Esophagus squamous epithelium (tissue), 4 donors: ENCODE results near the gene RFC1.
"Not testable (repeated sequence)": the region's sequence is repeated elsewhere in the genome, so short reads cannot be mapped to it uniquely, and the experiment has no call there.

Experiments
- POLR2A ChIP-seq, 4 donors: fragments of 450-650 bp; IDR thresholded peaks; one replicate each; pipeline ENCODE4 v1.6.1; 2017; ENCODE audit warnings: antibody characterized with exemption in 4 of 4, mild to moderate bottlenecking in 4 of 4, moderate library complexity in 3 of 4
- TF ChIP-seq, protein P1 (sequence below), 6 experiments: fragments of 450-650 bp in 4 of 6; fragments of 200-600 bp in 2 of 6; sonication (generic) in 2 of 6; IDR thresholded peaks; one replicate each; pipeline ENCODE4 v1.5.1; 2016 to 2019; ENCODE audit warnings: antibody characterized with exemption in 6 of 6, mild to moderate bottlenecking in 4 of 6, moderate library complexity in 4 of 6

DNA sequence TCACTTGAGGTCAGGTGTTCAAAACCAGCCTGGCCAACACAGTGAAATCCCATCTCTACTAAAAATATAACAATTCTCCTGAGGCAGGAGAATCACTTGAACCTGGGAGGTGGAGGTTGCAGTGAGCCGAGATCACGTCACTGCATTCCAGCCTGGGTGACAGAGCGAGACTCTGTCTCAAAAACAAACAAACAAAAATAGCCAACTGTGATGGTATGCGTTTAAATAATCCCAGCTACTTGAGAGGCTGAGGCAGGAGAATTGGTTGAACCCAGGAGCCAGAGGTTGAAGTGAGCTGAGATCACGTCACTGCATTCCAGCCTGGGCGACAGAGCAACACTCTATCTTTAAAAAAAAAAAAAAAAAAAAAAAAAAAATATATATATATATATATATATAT, 35.5 kb upstream of the RFC1 start:
- TF ChIP-seq, protein P1, sequence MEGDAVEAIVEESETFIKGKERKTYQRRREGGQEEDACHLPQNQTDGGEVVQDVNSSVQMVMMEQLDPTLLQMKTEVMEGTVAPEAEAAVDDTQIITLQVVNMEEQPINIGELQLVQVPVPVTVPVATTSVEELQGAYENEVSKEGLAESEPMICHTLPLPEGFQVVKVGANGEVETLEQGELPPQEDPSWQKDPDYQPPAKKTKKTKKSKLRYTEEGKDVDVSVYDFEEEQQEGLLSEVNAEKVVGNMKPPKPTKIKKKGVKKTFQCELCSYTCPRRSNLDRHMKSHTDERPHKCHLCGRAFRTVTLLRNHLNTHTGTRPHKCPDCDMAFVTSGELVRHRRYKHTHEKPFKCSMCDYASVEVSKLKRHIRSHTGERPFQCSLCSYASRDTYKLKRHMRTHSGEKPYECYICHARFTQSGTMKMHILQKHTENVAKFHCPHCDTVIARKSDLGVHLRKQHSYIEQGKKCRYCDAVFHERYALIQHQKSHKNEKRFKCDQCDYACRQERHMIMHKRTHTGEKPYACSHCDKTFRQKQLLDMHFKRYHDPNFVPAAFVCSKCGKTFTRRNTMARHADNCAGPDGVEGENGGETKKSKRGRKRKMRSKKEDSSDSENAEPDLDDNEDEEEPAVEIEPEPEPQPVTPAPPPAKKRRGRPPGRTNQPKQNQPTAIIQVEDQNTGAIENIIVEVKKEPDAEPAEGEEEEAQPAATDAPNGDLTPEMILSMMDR (IDR thresholded peaks at IDR 0.05), result not testable (repeated sequence)
- not testable (repeated sequence) for TF ChIP-seq POLR2A (IDR thresholded peaks at IDR 0.05)
